ENCODE data around the gene BCKDK. TPM values are rescaled to one million over a fixed set of nuclear protein-coding genes. Genes with fewer than 3 reads are reported as not detected.

BCKDK gene
- total and polyA plus RNA-seq, 2 of the 13 experiments (the other 11 are each of a cell fraction or from before 2014, with no cell fraction given) = 24.9 to 42.6 TPM

DNA sequence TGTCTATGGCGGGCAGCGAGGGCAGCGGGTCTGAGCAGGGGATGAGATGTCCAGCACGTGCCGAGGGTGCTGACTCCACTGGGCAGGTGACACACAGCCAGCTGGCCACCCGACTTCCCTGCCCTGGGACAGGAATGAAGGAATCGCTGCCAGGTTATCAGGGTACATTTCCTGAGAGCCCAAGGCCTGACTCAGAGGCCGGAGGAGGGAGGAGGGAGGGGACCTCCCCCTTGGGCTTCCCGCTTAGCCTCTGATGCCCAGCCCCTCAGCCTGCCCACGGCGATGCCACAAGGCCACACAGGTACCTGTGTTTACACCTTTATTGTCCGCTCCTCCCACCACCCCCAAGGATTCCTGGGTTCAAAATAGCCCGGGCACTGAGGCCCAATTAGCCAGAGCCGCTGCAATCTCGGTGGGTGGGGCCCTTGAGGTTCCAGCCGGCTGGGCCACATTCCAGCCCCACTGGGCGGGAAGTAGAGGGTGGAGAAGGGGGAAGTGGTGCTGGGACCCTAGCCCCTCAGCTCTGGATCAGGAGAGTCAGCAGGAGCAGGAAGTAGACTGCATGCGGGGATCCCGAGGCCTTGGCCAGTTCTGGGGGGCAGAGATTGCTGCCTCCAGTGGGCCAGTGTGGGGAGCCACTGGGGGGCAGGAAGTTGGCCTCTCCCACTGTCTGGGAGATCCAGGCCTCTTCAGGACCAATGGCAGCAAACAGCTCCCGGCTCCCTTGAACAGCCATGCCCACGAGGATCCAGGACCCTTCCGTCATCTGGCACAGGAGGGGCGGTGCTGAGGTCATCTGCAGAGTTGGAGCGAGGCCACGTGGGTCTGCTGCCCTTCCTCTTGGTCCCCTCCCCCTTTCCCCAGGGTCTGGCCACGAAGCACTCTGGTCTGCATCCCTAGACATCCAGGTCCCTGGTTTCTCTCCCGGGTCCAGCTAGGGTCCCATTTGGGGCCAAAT is 30.7 kb downstream of the BCKDK start (continued):
- TF ChIP-seq, protein P1, sequence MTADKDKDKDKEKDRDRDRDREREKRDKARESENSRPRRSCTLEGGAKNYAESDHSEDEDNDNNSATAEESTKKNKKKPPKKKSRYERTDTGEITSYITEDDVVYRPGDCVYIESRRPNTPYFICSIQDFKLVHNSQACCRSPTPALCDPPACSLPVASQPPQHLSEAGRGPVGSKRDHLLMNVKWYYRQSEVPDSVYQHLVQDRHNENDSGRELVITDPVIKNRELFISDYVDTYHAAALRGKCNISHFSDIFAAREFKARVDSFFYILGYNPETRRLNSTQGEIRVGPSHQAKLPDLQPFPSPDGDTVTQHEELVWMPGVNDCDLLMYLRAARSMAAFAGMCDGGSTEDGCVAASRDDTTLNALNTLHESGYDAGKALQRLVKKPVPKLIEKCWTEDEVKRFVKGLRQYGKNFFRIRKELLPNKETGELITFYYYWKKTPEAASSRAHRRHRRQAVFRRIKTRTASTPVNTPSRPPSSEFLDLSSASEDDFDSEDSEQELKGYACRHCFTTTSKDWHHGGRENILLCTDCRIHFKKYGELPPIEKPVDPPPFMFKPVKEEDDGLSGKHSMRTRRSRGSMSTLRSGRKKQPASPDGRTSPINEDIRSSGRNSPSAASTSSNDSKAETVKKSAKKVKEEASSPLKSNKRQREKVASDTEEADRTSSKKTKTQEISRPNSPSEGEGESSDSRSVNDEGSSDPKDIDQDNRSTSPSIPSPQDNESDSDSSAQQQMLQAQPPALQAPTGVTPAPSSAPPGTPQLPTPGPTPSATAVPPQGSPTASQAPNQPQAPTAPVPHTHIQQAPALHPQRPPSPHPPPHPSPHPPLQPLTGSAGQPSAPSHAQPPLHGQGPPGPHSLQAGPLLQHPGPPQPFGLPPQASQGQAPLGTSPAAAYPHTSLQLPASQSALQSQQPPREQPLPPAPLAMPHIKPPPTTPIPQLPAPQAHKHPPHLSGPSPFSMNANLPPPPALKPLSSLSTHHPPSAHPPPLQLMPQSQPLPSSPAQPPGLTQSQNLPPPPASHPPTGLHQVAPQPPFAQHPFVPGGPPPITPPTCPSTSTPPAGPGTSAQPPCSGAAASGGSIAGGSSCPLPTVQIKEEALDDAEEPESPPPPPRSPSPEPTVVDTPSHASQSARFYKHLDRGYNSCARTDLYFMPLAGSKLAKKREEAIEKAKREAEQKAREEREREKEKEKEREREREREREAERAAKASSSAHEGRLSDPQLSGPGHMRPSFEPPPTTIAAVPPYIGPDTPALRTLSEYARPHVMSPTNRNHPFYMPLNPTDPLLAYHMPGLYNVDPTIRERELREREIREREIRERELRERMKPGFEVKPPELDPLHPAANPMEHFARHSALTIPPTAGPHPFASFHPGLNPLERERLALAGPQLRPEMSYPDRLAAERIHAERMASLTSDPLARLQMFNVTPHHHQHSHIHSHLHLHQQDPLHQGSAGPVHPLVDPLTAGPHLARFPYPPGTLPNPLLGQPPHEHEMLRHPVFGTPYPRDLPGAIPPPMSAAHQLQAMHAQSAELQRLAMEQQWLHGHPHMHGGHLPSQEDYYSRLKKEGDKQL (CRISPR knock-in tag; IDR thresholded peaks at IDR 0.05; ENCODE audit: low read depth) = no peak
- TF ChIP-seq TAF1 (CRISPR knock-in tag; IDR thresholded peaks at IDR 0.05) = no peak
- TF ChIP-seq SAFB2 (CRISPR knock-in tag; IDR thresholded peaks at IDR 0.05; ENCODE audit: borderline replicate concordance, low read depth) = no peak; the same call in 1 of the 2 replicates
- no peak for TF ChIP-seq NR1H2 (CRISPR knock-in tag; IDR thresholded peaks at IDR 0.05; ENCODE audit: borderline replicate concordance, low read depth)
- no peak for TF ChIP-seq ZNF550 (CRISPR knock-in tag; IDR thresholded peaks at IDR 0.05; ENCODE audit: borderline replicate concordance)
- no peak for TF ChIP-seq NR3C1 (CRISPR knock-in tag; IDR thresholded peaks at IDR 0.05)
- TF ChIP-seq, protein P2, sequence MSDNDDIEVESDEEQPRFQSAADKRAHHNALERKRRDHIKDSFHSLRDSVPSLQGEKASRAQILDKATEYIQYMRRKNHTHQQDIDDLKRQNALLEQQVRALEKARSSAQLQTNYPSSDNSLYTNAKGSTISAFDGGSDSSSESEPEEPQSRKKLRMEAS (IDR thresholded peaks at IDR 0.05) = peak; percentile 78
- TF ChIP-seq, protein P3, sequence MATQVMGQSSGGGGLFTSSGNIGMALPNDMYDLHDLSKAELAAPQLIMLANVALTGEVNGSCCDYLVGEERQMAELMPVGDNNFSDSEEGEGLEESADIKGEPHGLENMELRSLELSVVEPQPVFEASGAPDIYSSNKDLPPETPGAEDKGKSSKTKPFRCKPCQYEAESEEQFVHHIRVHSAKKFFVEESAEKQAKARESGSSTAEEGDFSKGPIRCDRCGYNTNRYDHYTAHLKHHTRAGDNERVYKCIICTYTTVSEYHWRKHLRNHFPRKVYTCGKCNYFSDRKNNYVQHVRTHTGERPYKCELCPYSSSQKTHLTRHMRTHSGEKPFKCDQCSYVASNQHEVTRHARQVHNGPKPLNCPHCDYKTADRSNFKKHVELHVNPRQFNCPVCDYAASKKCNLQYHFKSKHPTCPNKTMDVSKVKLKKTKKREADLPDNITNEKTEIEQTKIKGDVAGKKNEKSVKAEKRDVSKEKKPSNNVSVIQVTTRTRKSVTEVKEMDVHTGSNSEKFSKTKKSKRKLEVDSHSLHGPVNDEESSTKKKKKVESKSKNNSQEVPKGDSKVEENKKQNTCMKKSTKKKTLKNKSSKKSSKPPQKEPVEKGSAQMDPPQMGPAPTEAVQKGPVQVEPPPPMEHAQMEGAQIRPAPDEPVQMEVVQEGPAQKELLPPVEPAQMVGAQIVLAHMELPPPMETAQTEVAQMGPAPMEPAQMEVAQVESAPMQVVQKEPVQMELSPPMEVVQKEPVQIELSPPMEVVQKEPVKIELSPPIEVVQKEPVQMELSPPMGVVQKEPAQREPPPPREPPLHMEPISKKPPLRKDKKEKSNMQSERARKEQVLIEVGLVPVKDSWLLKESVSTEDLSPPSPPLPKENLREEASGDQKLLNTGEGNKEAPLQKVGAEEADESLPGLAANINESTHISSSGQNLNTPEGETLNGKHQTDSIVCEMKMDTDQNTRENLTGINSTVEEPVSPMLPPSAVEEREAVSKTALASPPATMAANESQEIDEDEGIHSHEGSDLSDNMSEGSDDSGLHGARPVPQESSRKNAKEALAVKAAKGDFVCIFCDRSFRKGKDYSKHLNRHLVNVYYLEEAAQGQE (IDR thresholded peaks at IDR 0.05; ENCODE audit: borderline replicate concordance in 1 of 2, low read depth in 1 of 2, low read length in 2 of 2) = peak in 1 of 2 experiments; percentile 69
- no peak for TF ChIP-seq ZNF292 (CRISPR knock-in tag; IDR thresholded peaks at IDR 0.05; ENCODE audit: borderline replicate concordance, low read depth)
- no peak for TF ChIP-seq RAD51 (IDR thresholded peaks at IDR 0.05; ENCODE audit: borderline replicate concordance)
- TF ChIP-seq, protein P4, sequence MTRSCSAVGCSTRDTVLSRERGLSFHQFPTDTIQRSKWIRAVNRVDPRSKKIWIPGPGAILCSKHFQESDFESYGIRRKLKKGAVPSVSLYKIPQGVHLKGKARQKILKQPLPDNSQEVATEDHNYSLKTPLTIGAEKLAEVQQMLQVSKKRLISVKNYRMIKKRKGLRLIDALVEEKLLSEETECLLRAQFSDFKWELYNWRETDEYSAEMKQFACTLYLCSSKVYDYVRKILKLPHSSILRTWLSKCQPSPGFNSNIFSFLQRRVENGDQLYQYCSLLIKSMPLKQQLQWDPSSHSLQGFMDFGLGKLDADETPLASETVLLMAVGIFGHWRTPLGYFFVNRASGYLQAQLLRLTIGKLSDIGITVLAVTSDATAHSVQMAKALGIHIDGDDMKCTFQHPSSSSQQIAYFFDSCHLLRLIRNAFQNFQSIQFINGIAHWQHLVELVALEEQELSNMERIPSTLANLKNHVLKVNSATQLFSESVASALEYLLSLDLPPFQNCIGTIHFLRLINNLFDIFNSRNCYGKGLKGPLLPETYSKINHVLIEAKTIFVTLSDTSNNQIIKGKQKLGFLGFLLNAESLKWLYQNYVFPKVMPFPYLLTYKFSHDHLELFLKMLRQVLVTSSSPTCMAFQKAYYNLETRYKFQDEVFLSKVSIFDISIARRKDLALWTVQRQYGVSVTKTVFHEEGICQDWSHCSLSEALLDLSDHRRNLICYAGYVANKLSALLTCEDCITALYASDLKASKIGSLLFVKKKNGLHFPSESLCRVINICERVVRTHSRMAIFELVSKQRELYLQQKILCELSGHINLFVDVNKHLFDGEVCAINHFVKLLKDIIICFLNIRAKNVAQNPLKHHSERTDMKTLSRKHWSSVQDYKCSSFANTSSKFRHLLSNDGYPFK (CRISPR knock-in tag; IDR thresholded peaks at IDR 0.05; ENCODE audit: borderline replicate concordance) = no peak
- no peak for TF ChIP-seq ZNF136 (CRISPR knock-in tag; IDR thresholded peaks at IDR 0.05; ENCODE audit: low read depth)
- TF ChIP-seq RFX5 (IDR thresholded peaks at IDR 0.05; ENCODE audit: low read depth, low read length) = 0 out of 2 replicates have a peak, but pooled peaks have one; percentile 12
- TF ChIP-seq HNRNPUL1 (IDR thresholded peaks at IDR 0.05; ENCODE audit: low read depth, low read length) = no peak
